ENCODE measurements around the gene VWA3B. TPM values are rescaled to one million over a fixed set of nuclear protein-coding genes. Genes with fewer than 3 reads are reported as not detected.

The VWA3B gene
- total RNA-seq, 1 donor from 2014 or later: 0.17 TPM

GRCh38 chr2:98181346-98181745, 94.4 kb downstream of the VWA3B start:
- no peak for DNase-seq
- Histone ChIP-seq H3K4me1 (no peaks in the 10 kb centered on the region), H3K27ac (no peak overlapping the region), H3K4me3 (no peak overlapping the region), H3K27me3 (peaks cover 9% of the 10 kb centered on the region), H3K9me3 (no peaks in the 10 kb centered on the region), H3K36me3 (no peaks in the 10 kb centered on the region)
- ATAC-seq: no peak
- intact Hi-C loops (cut with DNase I): no loop called here
- no peak for TF ChIP-seq CTCF (IDR thresholded peaks at IDR 0.05)

GRCh38 chr2:98185801-98186200, 98.8 kb downstream of the VWA3B start:
- intact Hi-C loops (cut with DNase I): no loop called here

GRCh38 chr2:98187194-98187593, 100.2 kb downstream of the VWA3B start:
- Histone ChIP-seq H3K9me3 (no peaks in the 10 kb centered on the region), H3K27ac (no peak overlapping the region), H3K27me3 (no peaks in the 10 kb centered on the region), H3K36me3 (no peaks in the 10 kb centered on the region), H3K4me3 (no peak overlapping the region), H3K4me1 (no peaks in the 10 kb centered on the region)
- DNase-seq (no peak), ATAC-seq (no peak)
- intact Hi-C loops (cut with DNase I): no loop called here
- TF ChIP-seq CTCF (IDR thresholded peaks at IDR 0.05): no peak

More at GRCh38 chr2:98185801-98186200, 98.8 kb downstream of the VWA3B start:
- Histone ChIP-seq H3K27ac (no peak overlapping the region), H3K4me3 (no peak overlapping the region), H3K36me3 (no peaks in the 10 kb centered on the region), H3K27me3 (no peaks in the 10 kb centered on the region), H3K9me3 (no peaks in the 10 kb centered on the region), H3K4me1 (no peaks in the 10 kb centered on the region)
- no peak for TF ChIP-seq CTCF (IDR thresholded peaks at IDR 0.05)
- no peak for ATAC-seq
- no peak for DNase-seq

- intact Hi-C loops (cut with DNase I): no loop called here
- DNase-seq (no peak), ATAC-seq (peak; percentile 91)
- Histone ChIP-seq H3K27ac (no peak overlapping the region), H3K4me1 (no peaks in the 10 kb centered on the region), H3K9me3 (no peaks in the 10 kb centered on the region), H3K36me3 (no peaks in the 10 kb centered on the region), H3K27me3 (no peaks in the 10 kb centered on the region), H3K4me3 (no peak overlapping the region)
- TF ChIP-seq CTCF (IDR thresholded peaks at IDR 0.05): no peak
Measured at GRCh38 chr2:98188351-98189046, 101.5 kb downstream of the VWA3B start.

GRCh38 chr2:98191883-98192282, 104.9 kb downstream of the VWA3B start:
- no peak overlapping the region for H3K27ac ChIP-seq
- ATAC-seq: peak; percentile 59
- intact Hi-C loops (cut with DNase I): no loop called here
- no peak for TF ChIP-seq CTCF (IDR thresholded peaks at IDR 0.05)
- H3K4me1 ChIP-seq: no peaks in the 10 kb centered on the region
- DNase-seq: no peak
- no peak overlapping the region for H3K4me3 ChIP-seq
- H3K36me3 ChIP-seq: no peaks in the 10 kb centered on the region
- H3K27me3 ChIP-seq: no peaks in the 10 kb centered on the region
- no peaks in the 10 kb centered on the region for H3K9me3 ChIP-seq

- Histone ChIP-seq H3K9me3 (no peaks in the 10 kb centered on the region), H3K36me3 (no peaks in the 10 kb centered on the region), H3K27me3 (no peaks in the 10 kb centered on the region), H3K4me3 (no peak overlapping the region), H3K27ac (no peak overlapping the region), H3K4me1 (no peaks in the 10 kb centered on the region)
- intact Hi-C loops (cut with DNase I): no loop called here
- DNase-seq: no peak
- no peak for TF ChIP-seq CTCF (IDR thresholded peaks at IDR 0.05)
- ATAC-seq: no peak
Measured at GRCh38 chr2:98201576-98201975, 114.6 kb downstream of the VWA3B start.

Measured in upper lobe of right lung (tissue), 1 donor.